Measurements from ENCODE around the gene GAD2.

The GAD2 gene

GRCh38 chr10:26278295-26278694, 61.7 kb downstream of the GAD2 start:
- DNase-seq, result no peak
- H3K9me3 ChIP-seq (ENCODE audit: severe bottlenecking), result no peaks in the 10 kb centered on the region
- no peaks in the 10 kb centered on the region for H3K27me3 ChIP-seq (ENCODE audit: insufficient read depth, low read depth, severe bottlenecking)
- no peaks in the 10 kb centered on the region for H3K36me3 ChIP-seq
- no peak for TF ChIP-seq CTCF (IDR thresholded peaks at IDR 0.05; ENCODE audit: low read depth, low read length)
- no peak overlapping the region for H3K27ac ChIP-seq
- H3K4me3 ChIP-seq (ENCODE audit: low read depth, low read length), result no peak overlapping the region

GRCh38 chr10:26290236-26290635, 73.7 kb downstream of the GAD2 start:
- no peak overlapping the region for H3K4me3 ChIP-seq (ENCODE audit: low read depth, low read length)
- DNase-seq, result no peak
- no peak overlapping the region for H3K27ac ChIP-seq
- TF ChIP-seq CTCF (IDR thresholded peaks at IDR 0.05; ENCODE audit: low read depth, low read length), result no peak
- H3K27me3 ChIP-seq (ENCODE audit: insufficient read depth, low read depth, severe bottlenecking), result no peaks in the 10 kb centered on the region
- H3K9me3 ChIP-seq (ENCODE audit: severe bottlenecking), result no peaks in the 10 kb centered on the region
- no peaks in the 10 kb centered on the region for H3K36me3 ChIP-seq

- Histone ChIP-seq H3K4me3 (ENCODE audit: low read depth, low read length) (no peak overlapping the region), H3K9me3 (ENCODE audit: severe bottlenecking) (no peaks in the 10 kb centered on the region), H3K36me3 (no peaks in the 10 kb centered on the region), H3K27me3 (ENCODE audit: insufficient read depth, low read depth, severe bottlenecking) (no peaks in the 10 kb centered on the region), H3K27ac (no peak overlapping the region)
- DNase-seq, result no peak
- TF ChIP-seq CTCF (IDR thresholded peaks at IDR 0.05; ENCODE audit: low read depth, low read length), result no peak
Measured at GRCh38 chr10:26291721-26292480, 75.3 kb downstream of the GAD2 start.

GRCh38 chr10:26296360-26296759, 79.8 kb downstream of the GAD2 start:
- Histone ChIP-seq H3K27me3 (ENCODE audit: insufficient read depth, low read depth, severe bottlenecking) (no peaks in the 10 kb centered on the region), H3K36me3 (no peaks in the 10 kb centered on the region), H3K4me3 (ENCODE audit: low read depth, low read length) (no peak overlapping the region), H3K27ac (no peak overlapping the region), H3K9me3 (ENCODE audit: severe bottlenecking) (no peaks in the 10 kb centered on the region)
- no peak for TF ChIP-seq CTCF (IDR thresholded peaks at IDR 0.05; ENCODE audit: low read depth, low read length)
- DNase-seq, result no peak

- Histone ChIP-seq H3K27ac (no peak overlapping the region), H3K9me3 (ENCODE audit: severe bottlenecking) (no peaks in the 10 kb centered on the region), H3K4me3 (ENCODE audit: low read depth, low read length) (no peak overlapping the region), H3K27me3 (ENCODE audit: insufficient read depth, low read depth, severe bottlenecking) (no peaks in the 10 kb centered on the region), H3K36me3 (no peaks in the 10 kb centered on the region)
- no peak for DNase-seq
- TF ChIP-seq CTCF (IDR thresholded peaks at IDR 0.05; ENCODE audit: low read depth, low read length), result no peak
Measured at GRCh38 chr10:26300001-26300400, 83.4 kb downstream of the GAD2 start.

GRCh38 chr10:26303366-26303765, 86.8 kb downstream of the GAD2 start:
- no peak overlapping the region for H3K4me3 ChIP-seq (ENCODE audit: low read depth, low read length)
- DNase-seq, result no peak

More at GRCh38 chr10:26303366-26303765, 86.8 kb downstream of the GAD2 start:
- Histone ChIP-seq H3K36me3 (no peaks in the 10 kb centered on the region), H3K27me3 (ENCODE audit: insufficient read depth, low read depth, severe bottlenecking) (no peaks in the 10 kb centered on the region), H3K9me3 (ENCODE audit: severe bottlenecking) (no peaks in the 10 kb centered on the region), H3K27ac (no peak overlapping the region)
- TF ChIP-seq CTCF (IDR thresholded peaks at IDR 0.05; ENCODE audit: low read depth, low read length), result no peak

All from WERI-Rb-1 (cell line).